OCI-M2 (cell line): Measurements from ENCODE around the gene ARHGAP25.

ENCODE experiments used
- DNase-seq: peaks from one replicate; lab custom pipeline; 2025; ENCODE audit not compliant: unreplicated experiment; lab: John Stamatoyannopoulos, UW

ARHGAP25 gene

GRCh38 chr2:68719912-68720311 is 14.7 kb upstream of the ARHGAP25 start:
- no peak for DNase-seq

GRCh38 chr2:68720665-68721064 is 13.9 kb upstream of the ARHGAP25 start:
- DNase-seq = no peak

GRCh38 chr2:68721482-68722101 is 13.0 kb upstream of the ARHGAP25 start:
- no peak for DNase-seq

GRCh38 chr2:68722712-68723111 is 11.9 kb upstream of the ARHGAP25 start:
- DNase-seq = no peak

GRCh38 chr2:68723181-68723580 is 11.4 kb upstream of the ARHGAP25 start:
- DNase-seq = no peak

- no peak for DNase-seq
Measured at GRCh38 chr2:68726100-68726499, 8.5 kb upstream of the ARHGAP25 start.

GRCh38 chr2:68726608-68727367 is 7.8 kb upstream of the ARHGAP25 start:
- no peak for DNase-seq

- no peak for DNase-seq
Measured at GRCh38 chr2:68727683-68728375, 6.8 kb upstream of the ARHGAP25 start.

- DNase-seq = no peak
Measured at GRCh38 chr2:68730828-68731227, 3.8 kb upstream of the ARHGAP25 start.

- no peak for DNase-seq
Measured at GRCh38 chr2:68732036-68732932, 2.3 kb upstream of the ARHGAP25 start.

- no peak for DNase-seq
Measured at GRCh38 chr2:68733365-68733764, 1.2 kb upstream of the ARHGAP25 start.

- DNase-seq = no peak
Measured at GRCh38 chr2:68734176-68734575, 435 bp upstream of the ARHGAP25 start.

- DNase-seq = no peak
Measured at GRCh38 chr2:68736086-68736485, 1.5 kb downstream of the ARHGAP25 start.

- DNase-seq = no peak
Measured at GRCh38 chr2:68737711-68738110, 3.1 kb downstream of the ARHGAP25 start.

- no peak for DNase-seq
Measured at GRCh38 chr2:68738906-68739594, 4.4 kb downstream of the ARHGAP25 start.

- DNase-seq = no peak
Measured at GRCh38 chr2:68739595-68740399, 5.2 kb downstream of the ARHGAP25 start.

GRCh38 chr2:68740400-68740914 is 5.8 kb downstream of the ARHGAP25 start:
- DNase-seq = no peak

GRCh38 chr2:68741238-68741637 is 6.6 kb downstream of the ARHGAP25 start:
- DNase-seq = no peak

- no peak for DNase-seq
Measured at GRCh38 chr2:68741805-68742306, 7.2 kb downstream of the ARHGAP25 start.
